Ovary (tissue), 3 donors: ENCODE measurements around the gene WDR20.

ENCODE experiments used
- CTCF ChIP-seq, 3 donors: fragments of 450-650 bp in 2 of 3; fragments of 200-600 bp in 1 of 3; IDR thresholded peaks; one replicate each; pipeline versions ENCODE4 v1.5.1 to v1.8.0; 2016 to 2022; ENCODE audit warnings: antibody characterized with exemption in 3 of 3, mild to moderate bottlenecking in 1 of 3
- EP300 ChIP-seq: sonication (generic); formaldehyde crosslinking; IDR thresholded peaks from one replicate; pipeline ENCODE4 v1.6.1; 2017; ENCODE audit warnings: antibody characterized with exemption
- donor health status: DM: no; HTN: no; CAD: no.

DNA sequence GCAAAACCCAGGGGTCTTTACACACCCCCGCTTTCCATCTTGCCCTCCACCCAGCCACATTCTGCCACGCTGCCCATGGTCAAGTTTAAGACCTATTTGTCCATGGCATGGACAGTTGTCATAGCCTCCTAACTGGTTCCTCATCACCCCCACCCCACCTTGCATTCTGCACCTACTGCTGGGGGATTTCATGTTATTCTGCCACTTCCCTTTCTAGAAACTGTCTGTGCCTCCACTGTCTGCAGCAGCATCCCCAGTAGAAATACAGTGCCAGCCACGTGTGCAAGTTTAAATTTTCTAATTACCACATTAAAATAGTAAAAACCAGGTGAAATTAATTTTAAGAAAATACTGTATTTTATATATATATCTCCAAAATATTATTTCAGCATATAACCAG lies 63.2 kb downstream of the WDR20 start:
- TF ChIP-seq CTCF (IDR thresholded peaks at IDR 0.05) = no peak
- no peak for TF ChIP-seq EP300
